Ishikawa (cell line): ENCODE results near the gene TOR4A.

ENCODE experiments used
- CEBPB ChIP-seq: IDR thresholded peaks from 2 replicates; pipeline ENCODE4 v1.6.1; 2012
- CREB1 ChIP-seq: IDR thresholded peaks from 2 replicates; pipeline ENCODE4 v1.6.1; 2012; ENCODE audit warnings: low read depth
- EP300 ChIP-seq: IDR thresholded peaks from 2 replicates; pipeline ENCODE4 v1.6.1; 2012; ENCODE audit warnings: borderline replicate concordance
- FOXM1 ChIP-seq: IDR thresholded peaks from 2 replicates; pipeline ENCODE4 v1.6.1; 2012; ENCODE audit warnings: low read depth, borderline replicate concordance
- MAX ChIP-seq: IDR thresholded peaks from 2 replicates; pipeline ENCODE4 v1.6.1; 2012
- REST ChIP-seq: IDR thresholded peaks from 2 replicates; pipeline ENCODE4 v1.6.1; 2012; ENCODE audit warnings: low read depth, mild to moderate bottlenecking
- USF1 ChIP-seq: IDR thresholded peaks from 2 replicates; pipeline ENCODE4 v1.6.1; 2012
- YY1 ChIP-seq: IDR thresholded peaks from 2 replicates; pipeline ENCODE4 v1.6.1; 2012; ENCODE audit warnings: low read depth

- TF ChIP-seq FOXM1 (no peak), USF1 (no peak), REST (no peak), CREB1 (no peak), EP300 (no peak), YY1 (no peak), CEBPB (no peak), MAX (no peak)
Observed at GRCh38 chr9:137312852-137313325, 35.4 kb downstream of the TOR4A start.
